Stimulated activated CD4-positive, alpha-beta T cell treated with anti-CD3 and anti-CD28 coated beads, TNF-alpha, amount 100 ng/mL, for 4 hours (primary cell): ENCODE results near the gene DENND1A.
"Not testable (repeated sequence)": the region's sequence is repeated elsewhere in the genome, so short reads cannot be mapped to it uniquely, and the experiment has no call there.

ENCODE experiments used
- DNase-seq, 3 experiments: peaks; one replicate each; pipeline ENCODE4 v3.0.0-alpha.2; 2020; ENCODE audit warnings: low read depth in 3 of 3

DENND1A gene

DNA sequence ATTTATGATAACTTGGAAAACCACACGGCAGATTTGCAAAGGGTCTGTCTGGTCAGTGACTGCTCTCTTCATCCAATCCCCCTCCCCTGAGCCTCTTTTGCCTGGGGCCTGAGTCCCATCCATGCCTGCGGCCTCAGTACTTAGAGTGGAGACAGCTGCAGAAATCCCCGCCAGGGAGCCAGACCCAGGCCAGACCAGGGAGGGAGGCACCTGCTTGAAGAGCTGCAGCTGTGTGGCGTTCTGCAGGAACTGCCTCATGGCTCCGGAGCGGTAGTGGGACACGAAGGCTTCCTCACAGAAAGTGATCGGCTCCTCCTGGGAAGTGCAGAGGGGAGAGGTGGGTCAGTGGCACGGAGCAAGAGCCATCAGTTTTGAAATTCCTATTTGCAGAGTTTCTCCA, 472.3 kb downstream of the DENND1A start:
- no peak for DNase-seq

DNA sequence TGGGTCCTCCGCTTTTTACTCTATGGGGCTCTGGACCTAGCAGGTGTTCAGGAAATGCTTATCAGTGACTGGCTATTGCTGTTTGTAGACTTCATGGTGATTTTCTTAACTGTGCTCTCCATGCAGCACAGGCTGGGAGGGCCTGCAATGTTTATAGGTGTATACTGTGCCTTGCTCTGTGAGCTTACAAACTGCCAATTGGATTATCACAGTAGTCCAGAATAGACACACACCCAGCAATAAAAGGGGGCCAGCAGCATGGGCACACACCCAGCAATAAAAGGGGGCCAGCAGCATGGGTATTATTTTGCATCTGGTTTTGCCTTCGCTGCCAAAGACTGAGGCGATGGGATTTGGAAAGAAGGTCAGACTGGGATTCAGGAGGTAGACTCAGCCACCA, 473.9 kb downstream of the DENND1A start:
- no peak for DNase-seq

DNA sequence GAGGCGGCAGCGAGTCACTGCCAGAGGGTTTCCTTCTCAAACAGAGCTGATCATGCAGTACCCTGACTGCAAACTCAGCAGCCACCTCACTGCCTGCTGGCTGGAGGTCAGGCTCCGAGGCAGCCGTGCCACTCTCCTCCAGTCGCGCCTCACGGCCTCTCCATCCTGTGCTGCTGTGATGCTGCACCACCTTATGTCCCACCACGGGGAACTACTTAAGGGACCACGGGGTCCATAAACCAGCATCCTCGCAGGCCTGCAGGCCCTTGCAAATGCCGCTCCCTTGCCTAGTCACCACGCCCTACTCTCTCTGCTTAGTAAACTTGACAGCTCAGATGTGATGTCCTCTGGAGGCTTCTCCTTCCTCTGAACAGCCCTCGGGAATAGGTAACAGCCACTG, 474.7 kb downstream of the DENND1A start:
- no peak for DNase-seq

DNA sequence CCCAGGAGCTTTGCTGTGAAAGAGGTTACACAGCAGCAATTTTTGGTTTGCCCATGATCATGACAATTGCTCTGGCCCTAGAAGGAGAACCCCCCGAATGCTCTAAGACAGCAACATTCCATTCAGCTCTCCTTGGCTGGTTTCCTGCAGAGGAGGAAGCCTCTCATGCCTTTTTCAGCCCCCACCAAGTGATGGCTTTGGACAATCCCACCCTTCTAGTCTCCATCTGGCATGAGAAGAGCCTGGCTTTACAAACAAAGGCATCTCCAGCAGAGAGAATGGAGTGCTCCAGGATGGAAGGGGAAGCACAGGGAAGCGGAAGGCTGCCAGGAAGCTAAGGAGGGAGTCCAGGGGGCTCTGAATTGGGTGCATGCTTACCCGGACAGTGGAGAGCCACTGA, 475.6 kb downstream of the DENND1A start:
- no peak for DNase-seq

DNA sequence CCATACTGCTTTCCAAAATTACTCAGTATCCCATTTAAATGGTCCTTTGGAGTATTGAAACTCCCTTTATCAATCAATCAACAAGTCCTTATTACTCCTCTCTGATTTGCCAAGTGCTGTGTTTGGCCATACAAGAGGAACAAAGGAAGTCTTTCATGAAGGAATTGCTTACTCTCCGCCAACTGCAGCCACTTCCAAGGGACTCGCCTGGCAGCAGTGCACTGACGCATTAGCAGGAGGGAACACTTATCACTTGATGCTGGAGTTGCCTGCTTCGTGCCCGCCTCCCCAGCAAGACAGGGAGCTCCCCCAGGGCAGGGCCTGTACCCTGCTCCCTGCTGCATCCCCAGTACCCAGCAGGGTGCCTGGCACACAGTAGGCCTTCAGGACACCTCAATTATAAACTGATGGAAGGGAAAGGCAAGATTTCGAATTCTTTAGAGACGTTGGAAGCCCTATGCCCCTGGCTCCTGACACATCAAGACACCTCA, 476.1 kb downstream of the DENND1A start:
- DNase-seq: no peak

DNA sequence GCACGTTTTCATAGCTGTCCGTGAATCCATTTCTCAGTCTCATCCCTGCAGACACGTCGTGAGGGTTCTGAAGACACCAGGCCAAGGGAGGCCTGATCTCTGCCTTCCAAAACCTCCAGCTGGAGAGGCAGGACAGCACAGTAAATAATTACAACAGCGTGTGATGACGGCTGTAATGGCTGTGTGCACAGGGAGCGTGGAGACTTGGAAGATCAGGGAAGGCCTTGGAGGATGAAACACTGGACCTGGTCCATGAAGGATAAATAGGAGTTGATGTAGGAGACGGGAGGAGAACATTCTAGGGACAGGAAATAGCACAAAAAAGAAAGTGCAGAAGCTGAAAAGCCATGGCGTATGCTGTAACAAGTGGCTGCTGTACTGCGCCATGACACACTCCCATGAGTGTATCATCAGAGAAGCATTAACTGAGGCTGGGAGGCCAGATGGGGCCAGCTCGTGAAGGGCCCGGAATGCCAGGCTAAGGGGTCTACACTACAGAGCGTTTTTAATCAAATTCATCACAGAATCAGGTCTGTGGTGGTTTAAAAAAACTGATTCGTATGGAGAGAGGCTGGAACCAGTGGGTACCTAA, 476.8 kb downstream of the DENND1A start:
- no peak for DNase-seq

DNA sequence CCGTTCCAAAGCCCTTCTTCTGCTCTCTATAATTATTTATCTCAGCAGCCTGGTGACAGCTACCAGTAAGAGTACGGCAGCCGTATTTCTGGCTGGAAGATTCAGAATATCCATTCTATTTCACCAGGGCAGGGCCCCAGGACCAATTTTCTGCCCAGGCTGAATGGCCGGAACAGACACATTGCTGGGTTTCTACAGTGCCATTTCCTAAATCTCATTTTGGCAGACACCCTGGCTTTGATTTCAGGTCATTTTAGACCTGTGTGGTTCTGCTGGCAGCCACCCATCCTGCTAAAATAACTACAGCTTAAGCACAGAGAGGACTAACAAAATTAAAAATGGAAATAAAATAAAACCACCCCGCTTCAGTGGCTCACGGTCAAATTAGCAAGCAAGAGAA, 478.9 kb downstream of the DENND1A start:
- no peak for DNase-seq

DNA sequence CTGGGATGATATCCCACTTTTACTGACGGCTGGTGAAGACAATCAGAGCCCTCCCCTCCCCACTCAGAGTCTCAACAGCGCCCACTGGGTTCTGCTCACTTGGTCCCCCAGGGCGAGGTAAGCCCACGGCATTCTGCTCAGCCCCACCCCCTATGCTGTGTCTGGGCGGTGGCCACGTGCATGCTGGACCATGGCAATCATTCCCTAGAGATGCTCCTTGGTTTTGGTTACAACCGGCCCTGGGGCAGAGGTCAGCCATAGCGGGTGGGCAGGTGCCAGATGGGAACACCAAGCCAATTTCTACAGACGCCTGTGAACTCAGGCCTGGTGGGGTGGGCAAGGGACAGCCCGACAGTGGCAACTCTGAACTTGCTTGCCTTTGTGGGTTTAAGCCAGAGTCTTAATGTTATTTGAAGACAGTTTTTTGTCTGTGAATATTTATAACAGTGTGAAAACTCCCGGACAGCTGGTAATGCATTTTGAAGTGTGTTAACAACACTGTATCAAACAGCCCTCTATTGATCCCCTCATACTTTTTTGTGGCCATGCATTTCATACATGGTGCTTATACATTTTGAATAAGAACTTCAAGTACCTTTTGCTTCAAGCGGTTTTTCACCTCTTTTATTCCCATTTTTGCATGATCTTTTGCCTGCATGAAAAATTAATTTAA, 479.7 kb downstream of the DENND1A start:
- no peak for DNase-seq

DNA sequence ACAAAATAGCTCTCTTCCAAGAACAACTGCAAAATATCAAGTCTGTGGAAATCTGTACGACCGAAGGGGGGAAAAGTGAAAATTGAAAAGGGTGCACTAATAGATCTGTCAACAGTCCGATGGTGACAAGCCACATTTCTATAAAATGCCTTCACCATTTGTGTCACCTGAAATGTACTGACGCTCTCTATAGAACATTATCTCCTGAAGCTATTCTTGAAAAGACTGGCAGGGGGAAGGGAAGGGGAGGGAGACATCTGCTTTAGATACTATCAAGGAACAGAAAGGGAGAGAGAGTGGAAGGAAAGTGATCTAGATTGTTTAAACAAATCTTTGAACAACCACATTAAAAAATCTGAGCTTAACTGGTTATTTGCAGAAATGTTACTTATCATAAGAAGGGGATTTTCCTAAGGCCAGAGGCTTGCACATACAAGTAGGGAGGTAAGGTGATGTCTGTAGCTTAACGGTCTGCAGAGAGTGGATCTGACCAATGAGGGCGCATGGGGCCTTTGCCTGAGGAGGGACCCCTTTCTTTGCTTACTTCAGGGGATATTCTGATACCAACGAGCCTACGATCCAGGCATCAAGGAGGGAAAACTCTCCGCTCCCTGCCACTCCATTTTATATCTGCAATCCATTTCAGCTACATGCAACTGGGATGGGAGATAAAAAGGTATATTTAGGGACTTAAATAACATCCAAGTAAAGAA, 481.8 kb downstream of the DENND1A start:
- no peak for DNase-seq

DNA sequence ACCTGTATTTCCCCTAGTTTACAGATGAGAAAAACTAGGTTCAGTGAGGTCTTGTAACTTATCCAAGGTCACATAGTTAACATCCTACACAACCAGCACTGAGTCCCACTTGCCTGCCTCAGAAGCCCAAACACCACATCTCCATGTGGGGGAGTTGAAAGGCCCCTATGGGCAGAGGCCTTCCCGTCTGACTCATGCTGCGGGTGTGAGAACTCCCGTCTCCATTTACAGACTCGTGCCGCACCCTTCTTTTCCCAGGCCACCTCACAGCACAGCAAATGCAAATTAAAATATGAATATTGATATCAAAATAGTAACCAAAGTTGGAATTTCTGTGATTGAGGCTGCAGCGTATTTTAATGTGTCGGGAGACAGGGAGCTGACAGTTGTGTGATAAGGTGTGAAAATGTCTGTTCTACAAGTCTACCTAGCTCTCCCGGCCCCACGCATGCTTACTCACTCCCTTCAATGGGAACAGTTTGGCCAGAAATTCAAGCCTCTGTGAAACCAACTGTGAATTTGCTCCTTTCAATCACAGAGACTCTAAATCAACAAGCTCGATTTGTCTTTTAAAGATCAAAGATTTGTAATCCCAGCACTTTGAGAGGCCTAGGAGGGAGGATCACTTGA, 483.8 kb downstream of the DENND1A start:
- no peak for DNase-seq

DNA sequence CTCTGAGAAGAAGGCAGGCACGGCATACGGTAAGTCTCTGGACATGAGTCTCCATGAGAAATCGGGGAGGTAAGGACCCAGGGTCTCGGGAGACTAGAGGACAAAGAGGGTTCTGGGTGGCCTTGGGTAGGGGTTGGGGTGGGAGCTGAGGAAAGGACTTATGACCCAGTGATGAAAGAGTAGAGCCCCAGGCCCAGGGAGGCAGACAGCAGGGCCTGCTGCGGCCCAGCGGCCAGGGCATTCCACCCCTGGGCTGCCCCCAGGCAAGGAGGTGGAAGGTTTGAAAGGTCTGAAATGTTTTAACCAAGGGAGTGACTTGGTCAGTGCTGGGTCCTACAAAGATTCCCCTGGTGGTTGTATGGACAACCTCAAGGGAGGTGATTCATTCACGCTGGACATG, 484.8 kb downstream of the DENND1A start:
- DNase-seq: no peak

DNA sequence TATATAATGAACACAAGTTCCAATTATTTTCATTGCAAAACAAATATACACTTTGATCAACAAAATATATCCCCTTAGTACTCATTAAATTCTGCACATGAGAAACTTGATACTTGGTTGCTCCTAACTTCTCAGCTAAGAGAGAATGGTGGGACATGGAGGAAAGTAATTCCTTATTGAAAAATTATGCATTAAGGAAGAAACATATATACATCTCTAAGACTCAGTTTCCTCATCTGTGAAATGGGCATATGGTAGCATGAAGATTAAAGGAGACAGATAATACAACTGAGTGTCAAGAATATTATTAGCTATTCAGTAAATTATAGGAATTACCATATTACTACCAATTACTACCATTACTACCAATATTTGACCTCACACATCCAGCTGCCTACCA, 488.2 kb downstream of the DENND1A start:
- no peak for DNase-seq

DNA sequence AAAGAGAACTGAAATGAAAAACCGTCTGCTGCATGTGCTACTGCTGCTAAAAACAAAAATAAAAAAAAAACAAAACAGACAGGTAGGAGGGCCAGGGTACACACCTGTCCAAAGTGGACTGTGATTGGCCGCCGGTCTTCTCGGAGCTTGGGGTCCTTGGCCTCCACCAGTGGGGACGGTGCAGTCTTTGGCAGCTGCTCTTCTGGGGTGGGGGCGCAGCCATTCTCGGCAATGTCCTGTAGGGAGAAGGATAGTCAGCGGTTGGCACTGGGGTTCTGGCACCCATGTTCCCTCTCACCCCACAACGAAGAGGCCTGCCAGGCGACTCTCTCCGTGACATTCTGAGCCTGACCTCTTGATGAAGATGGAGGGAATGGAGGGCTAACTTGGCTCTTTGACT, 489.7 kb downstream of the DENND1A start:
- no peak for DNase-seq

DNA sequence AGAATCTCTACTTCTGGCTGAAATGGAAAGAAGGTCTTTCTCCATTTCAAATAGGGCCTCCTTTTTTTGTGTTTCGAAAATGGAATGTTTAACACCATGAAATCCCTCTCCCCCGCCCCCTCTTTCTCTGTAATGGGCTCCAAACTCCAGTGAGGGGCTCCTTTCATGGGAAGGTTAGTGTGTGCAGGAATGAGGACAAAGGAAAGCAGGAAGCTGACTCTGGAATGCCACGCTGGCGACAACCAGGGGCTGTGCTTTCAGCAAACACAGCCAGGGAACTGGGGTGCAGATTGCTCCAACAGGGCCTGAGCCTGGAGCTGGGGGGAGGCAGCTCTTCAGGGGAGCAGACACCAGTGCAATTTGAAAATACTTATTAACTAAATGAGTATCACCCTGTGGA, 491.1 kb downstream of the DENND1A start:
- no peak for DNase-seq

DNA sequence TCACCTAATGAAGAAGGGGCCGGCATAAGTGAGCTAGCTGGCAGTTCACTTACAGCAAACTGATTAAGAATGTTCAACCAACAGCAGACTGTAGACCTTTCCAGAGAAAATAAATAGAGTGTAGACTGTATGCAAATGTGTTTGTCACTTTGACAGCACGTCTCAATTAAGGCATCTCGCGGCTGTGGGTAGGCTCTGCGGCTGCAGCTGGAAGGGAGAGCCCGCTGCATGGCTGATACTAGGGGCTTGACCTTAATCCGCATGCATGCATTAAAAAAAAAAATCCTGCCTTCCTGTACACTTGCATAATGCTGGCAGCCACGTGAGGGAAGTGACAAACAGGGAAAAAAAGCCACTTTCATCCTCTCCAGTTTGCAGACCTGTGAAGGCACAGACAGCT, 491.6 kb downstream of the DENND1A start:
- no peak for DNase-seq

DNA sequence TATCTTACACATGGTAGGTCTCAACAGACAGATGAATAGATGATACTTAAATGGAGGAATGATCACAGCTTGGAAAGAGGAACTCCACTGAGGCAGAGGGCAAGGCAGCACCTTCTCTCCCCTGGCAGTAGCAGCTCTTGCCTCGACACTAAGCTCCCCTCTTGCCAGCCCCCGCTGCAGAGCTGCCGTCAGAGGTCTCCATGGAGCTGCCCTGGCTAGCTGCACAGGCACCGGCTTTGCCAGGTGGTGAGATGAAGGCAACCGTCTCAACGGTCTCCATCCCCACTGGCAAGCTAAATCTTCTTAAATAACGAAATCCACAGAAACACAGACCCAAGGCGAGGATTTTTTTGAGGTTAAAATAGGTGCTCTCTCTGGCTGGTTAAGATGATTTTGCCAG, 492.7 kb downstream of the DENND1A start:
- DNase-seq: no peak

DNA sequence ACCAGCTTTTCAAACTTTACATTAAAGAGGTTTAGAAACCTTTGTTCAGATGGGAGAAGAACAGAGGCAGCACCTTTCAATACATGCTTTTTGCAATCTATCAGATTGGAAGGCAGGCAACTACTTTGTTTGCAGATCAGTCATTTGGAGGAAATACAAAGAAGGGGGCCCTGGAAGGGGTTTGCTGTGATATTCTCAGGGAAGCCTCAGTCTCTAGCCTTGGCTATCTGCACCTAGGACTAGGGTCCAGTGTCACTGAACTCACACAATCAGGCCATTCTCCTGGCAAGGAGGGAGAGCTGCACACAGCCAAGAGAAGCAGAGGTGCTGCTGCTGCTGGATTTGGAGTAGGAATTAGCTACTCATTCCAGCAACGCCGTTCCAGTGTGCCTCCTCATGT, 494.5 kb downstream of the DENND1A start:
- DNase-seq: no peak

DNA sequence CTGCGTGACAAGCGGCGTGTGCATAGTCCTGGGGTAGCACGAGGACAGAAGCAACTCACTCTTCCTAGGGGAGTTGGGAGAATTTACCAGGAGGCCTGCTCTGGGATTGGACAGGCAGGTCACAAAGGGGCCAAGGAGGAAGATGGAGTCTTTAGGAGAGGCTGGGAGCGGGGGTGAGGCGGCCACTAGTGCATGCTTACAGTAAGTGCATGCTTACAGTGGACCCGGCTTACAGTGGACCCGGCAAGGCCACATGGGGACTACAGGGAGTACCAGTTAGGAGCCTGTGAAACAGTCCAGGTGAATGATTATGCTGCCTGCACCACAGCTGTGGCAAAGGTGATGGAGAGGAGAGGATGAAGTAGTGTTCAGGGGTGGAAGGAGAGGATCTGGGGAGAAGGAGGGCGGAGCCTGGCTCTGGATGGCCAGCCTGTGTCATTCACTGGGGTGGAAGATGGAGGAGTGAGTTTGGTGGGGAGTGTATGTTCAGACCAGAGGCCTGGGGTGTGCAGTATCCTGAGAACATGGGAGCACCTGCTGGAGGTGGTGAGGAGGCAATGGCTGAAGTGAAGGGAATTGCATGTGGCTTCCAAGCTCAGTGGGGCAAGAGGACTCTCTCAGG, 495.2 kb downstream of the DENND1A start:
- DNase-seq: no peak

DNA sequence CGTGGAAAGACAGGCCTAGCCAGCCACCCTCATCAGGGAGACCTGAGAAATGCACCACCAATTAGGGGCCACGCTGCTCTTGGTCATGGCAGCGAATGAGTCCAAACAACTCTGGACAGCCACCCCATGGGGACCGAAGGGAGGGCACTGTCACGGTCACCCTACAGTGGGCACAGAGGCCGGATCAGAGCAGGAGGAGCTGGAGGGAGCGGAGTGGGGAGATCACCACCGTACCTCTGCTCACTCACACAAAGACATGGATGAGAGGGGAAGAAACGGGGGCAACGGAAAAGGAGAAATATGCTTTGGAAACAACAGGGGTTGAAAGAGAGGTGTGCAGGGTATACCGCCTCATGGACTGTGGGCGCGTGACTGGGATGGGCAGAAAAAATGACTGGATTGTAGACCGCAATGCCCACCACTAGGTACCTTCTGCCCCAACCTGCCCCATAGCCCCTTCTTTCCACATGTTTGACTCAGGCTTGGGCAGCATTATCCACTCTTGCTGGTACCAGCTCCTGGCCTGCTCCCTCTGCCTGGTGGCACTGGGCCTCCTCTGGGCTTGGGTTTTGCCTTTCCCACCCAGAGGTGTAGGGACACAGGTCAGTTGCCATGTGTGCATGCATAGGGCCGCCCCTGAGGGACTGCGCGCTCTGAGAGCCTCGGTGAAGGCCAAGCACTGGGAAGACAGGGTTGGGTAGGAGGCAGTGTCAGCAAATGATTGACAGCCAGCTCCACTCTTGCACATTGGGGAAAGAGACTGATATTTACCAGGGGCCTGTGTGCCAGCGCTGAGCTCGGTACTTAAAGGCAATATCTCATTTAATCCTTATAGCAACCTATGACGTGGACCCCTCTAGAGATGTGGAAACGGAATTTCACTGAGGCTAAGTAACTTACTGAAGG, 497.3 kb downstream of the DENND1A start:
- no peak for DNase-seq

DNA sequence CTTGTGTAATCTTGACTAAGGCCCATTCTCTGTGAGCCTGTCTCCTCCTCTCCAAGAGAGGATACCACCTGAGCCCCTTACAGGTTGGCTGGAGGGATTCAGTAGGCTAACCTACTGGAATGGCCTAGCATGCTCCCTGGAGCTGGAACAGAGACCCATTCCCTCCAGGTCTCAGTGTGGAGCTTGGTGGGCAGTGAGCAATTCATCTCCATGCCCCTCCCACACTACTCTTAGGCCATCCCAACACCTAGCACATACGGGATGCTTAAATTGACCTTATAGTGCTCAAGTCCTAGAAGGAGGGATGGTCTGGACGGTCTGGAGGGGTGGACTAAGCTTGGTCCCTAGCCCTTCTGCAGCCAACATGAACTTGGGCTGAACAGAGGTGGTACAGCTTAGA, 498.3 kb downstream of the DENND1A start:
- DNase-seq: no peak

DNA sequence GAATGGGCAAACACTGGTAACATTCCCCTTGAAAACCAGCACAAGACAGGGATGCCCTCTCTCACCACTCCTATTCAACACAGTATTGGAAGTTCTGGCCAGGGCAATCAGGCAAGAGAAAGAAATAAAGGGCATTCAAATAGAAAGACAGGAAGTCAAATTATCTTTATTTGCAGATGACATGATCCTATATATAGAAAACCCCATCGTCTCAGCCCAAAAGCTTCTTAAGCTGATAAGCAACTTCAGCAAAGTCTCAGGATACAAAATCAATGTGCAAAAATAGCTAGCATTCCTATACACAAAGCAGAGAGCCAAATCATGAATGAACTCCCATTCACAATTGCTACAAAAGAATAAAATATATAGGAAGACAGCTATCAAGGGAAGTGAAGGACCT, 501.5 kb downstream of the DENND1A start:
- not testable (repeated sequence) for DNase-seq
